Measurements from ENCODE around the gene COX6A1.
"Not testable (repeated sequence)": the region's sequence is repeated elsewhere in the genome, so short reads cannot be mapped to it uniquely, and the experiment has no call there.

Gene COX6A1

GRCh38 chr12:120468325-120468820 is 30.5 kb downstream of the COX6A1 start:
- no peak for DNase-seq

- no peak for DNase-seq
Measured at GRCh38 chr12:120468821-120469449, 31.0 kb downstream of the COX6A1 start.

- DNase-seq = peak; percentile 76
Measured at GRCh38 chr12:120469450-120470149, 31.7 kb downstream of the COX6A1 start, which contains the start of gene SRSF9. Gene SRSF9, minus strand, starts transcription at chr12:120469748. Its CDS starts 139 bp downstream, at chr12:120469609.

- no peak for DNase-seq
Measured at GRCh38 chr12:120470150-120470784, 32.4 kb downstream of the COX6A1 start.

GRCh38 chr12:120472521-120472920 is 34.6 kb downstream of the COX6A1 start:
- DNase-seq = no peak

GRCh38 chr12:120473807-120474615 is 36.1 kb downstream of the COX6A1 start:
- no peak for DNase-seq

- DNase-seq = no peak
Measured at GRCh38 chr12:120474616-120474960, 36.7 kb downstream of the COX6A1 start.

- DNase-seq = no peak
Measured at GRCh38 chr12:120475643-120476042, 37.7 kb downstream of the COX6A1 start.

- no peak for DNase-seq
Measured at GRCh38 chr12:120479458-120479857, 41.5 kb downstream of the COX6A1 start.

GRCh38 chr12:120480211-120480610 is 42.3 kb downstream of the COX6A1 start:
- no peak for DNase-seq

GRCh38 chr12:120481022-120481767 is 43.3 kb downstream of the COX6A1 start:
- DNase-seq = no peak

GRCh38 chr12:120483621-120484020 is 45.7 kb downstream of the COX6A1 start:
- no peak for DNase-seq

- DNase-seq = no peak
Measured at GRCh38 chr12:120485961-120486881, 48.3 kb downstream of the COX6A1 start.

GRCh38 chr12:120487552-120487951 is 49.6 kb downstream of the COX6A1 start:
- not testable (repeated sequence) for DNase-seq

GRCh38 chr12:120488057-120488640 is 50.2 kb downstream of the COX6A1 start:
- no peak for DNase-seq

GRCh38 chr12:120489018-120489417 is 51.1 kb downstream of the COX6A1 start:
- DNase-seq = no peak

GRCh38 chr12:120490325-120490724 is 52.4 kb downstream of the COX6A1 start:
- no peak for DNase-seq
